GM19324 (cell line): ENCODE measurements around the gene FITM1.

Experiments
- ATAC-seq: cut with Tn5 transposase; IDR thresholded peaks from one replicate; pipeline ENCODE4 v1.9.1; 2021; ENCODE audit warnings: mild to moderate bottlenecking, moderate library complexity; ENCODE audit not compliant: unreplicated experiment, low FRiP score

The FITM1 gene

GRCh38 chr14:24130380-24130716 lies at the start of gene FITM1:
FITM1 (plus strand) TSS chr14:24130659; CDS start chr14:24131564, 905 bp downstream.
- ATAC-seq, result no peak

GRCh38 chr14:24080888-24081738 lies 49.3 kb upstream of the FITM1 start:
- ATAC-seq, result peak; percentile 86

GRCh38 chr14:24081739-24082211 lies 48.7 kb upstream of the FITM1 start:
- no peak for ATAC-seq

GRCh38 chr14:24082411-24083080 lies 47.9 kb upstream of the FITM1 start:
- ATAC-seq, result no peak

- no peak for ATAC-seq
Observed at GRCh38 chr14:24083462-24083861, 47.0 kb upstream of the FITM1 start.

GRCh38 chr14:24084440-24084839 lies 46.0 kb upstream of the FITM1 start:
- ATAC-seq, result no peak

GRCh38 chr14:24085215-24085614 lies 45.2 kb upstream of the FITM1 start:
- no peak for ATAC-seq

GRCh38 chr14:24086193-24086955 lies 44.1 kb upstream of the FITM1 start:
- ATAC-seq, result no peak

GRCh38 chr14:24087004-24087403 lies 43.5 kb upstream of the FITM1 start:
- ATAC-seq, result no peak

- no peak for ATAC-seq
Observed at GRCh38 chr14:24088095-24088494, 42.4 kb upstream of the FITM1 start.

- no peak for ATAC-seq
Observed at GRCh38 chr14:24089890-24090289, 40.6 kb upstream of the FITM1 start.

- no peak for ATAC-seq
Observed at GRCh38 chr14:24092110-24092504, 38.4 kb upstream of the FITM1 start.

GRCh38 chr14:24092505-24093206 lies 37.8 kb upstream of the FITM1 start:
- no peak for ATAC-seq

- ATAC-seq, result no peak
Observed at GRCh38 chr14:24093207-24093900, 37.1 kb upstream of the FITM1 start.

GRCh38 chr14:24093901-24094840 lies 36.3 kb upstream of the FITM1 start, which contains the start of gene PCK2:
PCK2 (plus strand) TSS chr14:24094311; CDS start chr14:24094406, 95 bp downstream.
- peak; percentile 59 for ATAC-seq

- no peak for ATAC-seq
Observed at GRCh38 chr14:24094841-24095270, 35.6 kb upstream of the FITM1 start.

GRCh38 chr14:24095271-24096068 lies 35.0 kb upstream of the FITM1 start:
- ATAC-seq, result peak; percentile 43
